SW480 (cell line): ENCODE data around the gene ARL10.
A peak's percentile ranks its signal among the peaks of the same experiment; 100 is the strongest.

ENCODE experiments used
- DNase-seq: peaks from one replicate; pipeline ENCODE4 v3.0.0-alpha.2; 2016; ENCODE audit warnings: low spot score

Gene ARL10, protein sequence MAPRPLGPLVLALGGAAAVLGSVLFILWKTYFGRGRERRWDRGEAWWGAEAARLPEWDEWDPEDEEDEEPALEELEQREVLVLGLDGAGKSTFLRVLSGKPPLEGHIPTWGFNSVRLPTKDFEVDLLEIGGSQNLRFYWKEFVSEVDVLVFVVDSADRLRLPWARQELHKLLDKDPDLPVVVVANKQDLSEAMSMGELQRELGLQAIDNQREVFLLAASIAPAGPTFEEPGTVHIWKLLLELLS

DNA sequence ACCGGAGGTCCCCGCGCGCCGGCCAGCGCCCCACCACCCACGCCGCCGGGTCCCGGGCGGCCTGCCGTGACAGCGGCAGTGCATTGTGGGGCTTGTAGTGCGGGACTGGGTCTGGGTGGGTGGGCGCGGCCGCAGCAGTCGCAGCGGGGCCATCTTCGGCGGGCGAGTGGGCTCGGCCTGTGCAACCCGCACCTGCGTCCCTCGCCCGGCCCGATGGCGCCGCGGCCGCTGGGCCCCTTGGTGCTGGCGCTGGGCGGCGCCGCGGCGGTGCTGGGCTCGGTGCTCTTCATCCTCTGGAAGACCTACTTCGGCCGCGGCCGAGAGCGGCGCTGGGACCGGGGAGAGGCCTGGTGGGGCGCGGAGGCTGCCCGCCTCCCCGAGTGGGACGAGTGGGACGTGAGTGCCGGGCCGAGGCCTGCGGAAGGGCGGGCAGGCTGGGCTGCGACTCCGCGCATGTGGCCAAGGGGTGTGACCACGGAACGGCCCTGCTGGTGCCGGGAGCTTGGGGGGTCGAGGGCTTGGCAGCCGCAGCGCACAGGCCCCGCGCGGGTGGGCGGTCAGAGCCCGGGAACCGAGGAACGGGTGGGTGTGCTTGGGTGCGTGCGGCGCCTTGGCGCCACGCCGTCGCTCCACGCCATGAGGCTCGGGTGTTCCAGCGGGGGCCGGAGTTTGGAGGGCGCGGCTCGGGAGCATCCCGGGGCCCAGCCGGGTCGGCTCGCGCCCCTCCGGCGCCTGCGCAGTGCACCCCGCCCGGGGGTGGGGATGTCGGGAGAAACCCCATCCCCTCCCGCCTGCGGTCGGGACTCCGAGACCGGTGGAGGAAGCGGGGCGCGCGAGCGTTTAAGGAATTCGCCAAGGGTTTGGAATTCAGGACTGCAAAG is at the start of gene ARL10:
TSS of gene ARL10 (plus strand) at position 137 of the 881 bp plus-strand sequence. CDS start at position 214, 77 bp downstream.
- peak; percentile 26 for DNase-seq

DNA sequence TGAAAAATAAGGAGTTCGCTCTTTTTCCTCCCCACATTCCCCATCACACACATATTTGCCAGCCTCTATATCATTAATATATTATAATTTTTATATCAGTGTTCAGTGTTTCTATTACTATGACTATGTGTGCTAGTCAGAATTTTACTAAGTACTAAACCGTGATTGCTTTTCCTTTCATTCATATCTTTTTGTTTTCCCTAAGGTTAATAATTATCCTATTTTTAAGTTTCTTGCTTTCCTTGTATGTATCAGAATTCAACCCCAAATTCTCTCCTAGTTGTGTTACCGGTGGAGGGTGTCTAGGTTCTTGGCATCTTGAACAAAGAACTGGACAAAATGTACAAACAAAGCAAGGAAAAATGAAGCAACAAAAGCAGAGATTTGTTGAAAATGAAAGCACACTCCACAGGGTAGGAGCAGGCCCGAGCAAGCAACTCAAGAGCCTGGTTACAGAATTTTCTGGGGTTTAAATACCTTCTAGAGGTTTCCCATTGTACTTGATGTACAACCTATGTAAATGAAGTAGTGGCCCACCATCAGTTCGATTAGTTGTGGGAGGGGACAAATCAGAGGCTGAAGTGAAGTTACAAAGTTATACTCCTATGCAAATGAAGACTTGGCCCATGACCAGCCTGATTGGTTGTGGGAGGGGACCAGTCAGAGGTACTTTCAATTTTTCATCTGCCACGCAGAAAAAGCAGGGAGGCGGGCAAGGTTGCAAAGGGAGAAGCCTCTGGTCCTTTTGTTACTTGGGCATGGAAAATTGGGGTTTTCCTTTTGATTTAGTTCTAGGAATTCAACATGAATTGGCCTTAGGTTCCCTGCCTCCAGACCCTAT is 47.5 kb upstream of the ARL10 start:
- DNase-seq: no peak

DNA sequence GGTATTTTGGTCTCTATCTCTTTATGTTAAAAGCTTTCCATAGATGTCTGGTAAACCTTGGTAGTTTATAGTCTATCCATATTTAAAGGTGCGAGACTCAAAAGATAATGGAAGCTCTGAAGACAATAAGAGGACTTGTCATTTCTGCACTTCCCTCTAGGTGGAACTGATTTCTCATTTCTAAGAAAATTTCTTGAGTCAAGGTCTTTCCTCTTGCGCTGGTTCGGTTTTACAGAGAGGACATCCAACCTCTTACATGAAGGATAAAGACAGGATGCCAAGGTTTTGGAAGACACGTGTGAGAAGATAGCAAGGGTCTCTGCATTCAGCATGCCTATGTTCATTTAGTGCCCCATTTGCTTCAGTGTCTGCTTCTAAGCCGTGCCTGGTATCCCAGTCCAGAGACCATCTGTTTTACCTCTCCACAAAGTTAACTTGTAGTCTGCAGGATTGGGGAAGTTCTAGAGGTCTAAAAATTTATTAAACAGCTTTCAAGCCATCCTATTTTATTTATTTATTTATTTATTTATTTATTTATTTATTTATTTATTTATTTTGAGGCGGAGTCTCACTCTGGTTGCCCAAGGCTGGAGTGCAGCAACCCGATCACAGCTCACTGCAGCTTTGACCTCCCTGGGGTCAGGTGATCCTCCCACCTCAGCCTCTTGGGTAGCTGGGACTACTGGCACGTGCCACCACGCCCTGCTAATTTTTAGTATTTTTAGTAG is 45.3 kb upstream of the ARL10 start:
- DNase-seq: peak; percentile 35

DNA sequence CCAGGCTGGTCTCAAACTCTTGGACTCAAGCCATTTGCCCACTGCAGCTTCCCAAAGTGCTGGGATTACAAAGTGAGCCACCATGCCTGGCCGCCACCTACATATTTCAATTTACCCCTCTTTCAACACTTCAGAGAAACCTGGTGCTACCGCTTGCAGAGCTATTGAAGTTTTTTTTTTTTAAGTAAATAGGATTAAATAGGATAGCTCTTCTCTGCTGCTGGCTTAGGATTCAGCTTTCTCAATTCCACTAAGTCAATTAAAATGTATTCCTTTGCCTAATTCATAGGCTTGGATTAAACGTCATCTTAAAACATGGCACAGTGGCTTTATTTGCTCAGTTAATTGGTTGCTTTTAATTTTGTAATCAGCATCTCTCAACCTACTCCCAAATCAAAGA is 44.7 kb upstream of the ARL10 start:
- DNase-seq: no peak

- DNase-seq: no peak
Observed at GRCh38 chr5:176334031-176334770, 31.1 kb upstream of the ARL10 start.

- no peak for DNase-seq
Observed at GRCh38 chr5:176337913-176338312, 27.4 kb upstream of the ARL10 start.

DNA sequence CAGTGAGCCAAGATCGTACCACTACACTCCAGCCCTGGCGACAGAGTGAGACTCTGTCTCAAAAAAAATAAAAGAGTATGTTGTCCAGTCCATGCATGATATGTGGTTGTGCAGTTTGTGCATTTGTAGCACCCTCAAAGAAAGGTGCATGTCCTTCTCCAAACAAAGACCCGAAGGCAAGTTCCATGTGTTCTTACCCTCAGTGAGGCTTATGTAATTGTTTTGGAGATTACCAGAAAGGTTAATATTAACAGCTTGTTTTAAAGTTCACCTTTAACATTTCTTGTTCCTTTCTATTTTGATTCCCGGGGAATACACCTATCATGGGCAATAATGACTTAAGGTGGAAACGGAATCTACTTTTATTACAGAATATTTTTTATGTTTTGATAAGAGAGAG is 26.0 kb upstream of the ARL10 start:
- DNase-seq: no peak

DNA sequence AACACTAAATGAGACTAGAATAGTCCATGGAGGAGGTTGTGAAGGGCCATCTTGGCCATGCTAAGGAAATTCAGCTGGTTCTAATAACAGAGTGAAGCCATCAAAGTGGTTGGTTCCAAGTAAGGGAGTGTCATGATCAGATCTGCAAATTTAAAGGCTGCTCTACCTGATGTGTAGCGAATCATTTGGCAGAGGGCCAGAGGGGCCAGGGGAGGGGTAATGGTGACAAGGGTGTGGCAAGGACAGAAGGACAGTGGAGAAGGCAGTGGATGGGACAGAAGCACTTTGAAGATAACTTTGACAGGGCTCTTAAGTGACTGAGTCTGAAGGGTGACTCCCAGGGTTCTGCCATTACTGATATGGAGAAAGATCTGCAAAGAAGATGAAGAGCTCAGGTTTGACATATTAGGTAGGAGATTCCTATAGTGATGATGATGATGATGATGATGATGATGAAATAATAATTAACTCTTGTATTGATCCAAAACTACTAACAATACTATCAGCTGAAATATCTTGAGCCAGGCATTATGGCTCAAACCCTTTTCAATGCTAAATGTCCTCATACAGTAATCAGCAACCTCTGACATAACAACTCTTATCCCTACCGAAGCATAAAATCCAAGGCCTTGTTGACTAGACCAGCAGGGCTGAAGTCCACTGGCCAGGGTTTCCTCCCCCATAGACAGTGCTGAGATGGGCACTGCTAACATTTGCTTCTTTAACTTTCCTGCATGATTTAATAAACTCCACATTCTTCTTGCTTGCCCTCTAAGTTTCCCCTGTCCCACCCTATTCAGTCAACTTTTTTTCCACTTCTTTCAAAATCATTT is 23.7 kb upstream of the ARL10 start:
- DNase-seq: no peak

DNA sequence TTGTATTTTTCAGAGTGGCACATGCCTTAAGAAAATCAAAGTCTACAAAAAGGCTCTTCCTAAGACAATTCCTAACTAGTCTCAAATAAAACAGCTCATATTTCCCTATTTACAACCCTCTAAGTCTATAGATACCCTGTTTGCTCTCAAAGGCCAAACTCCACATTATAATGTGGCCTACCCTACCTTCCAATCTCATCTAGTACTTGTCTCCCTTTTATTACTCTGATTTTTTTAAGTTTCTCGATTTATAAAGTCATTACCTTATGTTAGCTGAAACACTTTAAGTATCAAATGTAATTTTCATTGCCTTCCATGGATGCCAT is 23.2 kb upstream of the ARL10 start:
- DNase-seq: no peak

- no peak for DNase-seq
Observed at GRCh38 chr5:176342766-176343458, 22.4 kb upstream of the ARL10 start.

DNA sequence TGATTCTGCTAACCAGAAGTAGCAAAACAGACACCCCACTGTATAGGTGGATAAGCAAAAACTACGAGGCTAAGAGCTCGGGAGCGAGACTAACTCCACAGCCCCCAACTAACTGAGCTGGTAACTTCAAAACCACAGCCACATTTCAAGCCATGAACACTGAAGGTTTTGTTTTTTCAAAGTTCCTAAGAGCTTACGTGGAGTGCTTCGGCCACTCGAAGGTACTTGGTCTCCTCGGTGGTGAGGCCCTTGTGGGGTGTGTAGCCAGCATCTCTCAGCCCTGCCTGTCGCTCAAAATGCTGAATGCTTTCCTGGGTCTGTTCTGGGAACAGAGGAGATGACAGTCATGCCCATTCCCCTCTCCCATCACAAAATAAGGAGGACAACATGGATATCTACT is 14.9 kb upstream of the ARL10 start:
- no peak for DNase-seq

DNA sequence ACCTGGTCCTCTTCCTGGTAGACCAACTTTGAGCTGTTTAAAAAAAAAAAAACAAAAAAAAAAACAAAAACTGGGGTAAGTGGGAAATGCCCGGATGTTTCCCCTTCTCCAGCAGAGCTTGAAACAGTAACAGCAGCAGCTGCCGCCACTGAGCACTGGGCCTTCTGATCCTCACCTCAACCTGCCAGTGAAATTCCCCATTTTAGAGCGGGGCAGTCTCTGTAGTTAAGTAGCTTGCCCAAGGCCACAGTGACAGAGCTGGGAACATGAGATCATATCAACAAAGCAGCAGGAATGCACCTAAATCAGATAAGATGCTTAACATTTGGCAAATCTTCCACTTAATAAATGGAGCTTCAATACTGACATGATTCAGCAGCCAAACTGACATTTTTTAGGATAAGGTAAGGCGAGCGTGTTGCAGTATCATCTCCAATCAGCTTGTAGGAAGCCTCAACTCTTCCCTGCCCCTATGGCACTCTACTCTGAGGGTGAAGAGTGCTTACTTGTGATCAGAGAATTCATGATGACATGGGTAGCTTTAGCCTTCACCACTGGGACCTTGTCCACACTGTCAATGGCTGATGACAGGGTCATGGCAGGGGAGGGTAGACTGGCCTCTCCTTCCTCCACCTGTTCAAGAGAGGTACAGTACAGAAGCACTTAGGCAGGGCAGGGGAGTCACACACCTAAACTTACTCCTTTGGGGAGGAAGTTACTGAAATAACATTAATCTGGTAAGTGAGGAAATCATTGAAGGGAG is 13.0 kb upstream of the ARL10 start:
- no peak for DNase-seq

DNA sequence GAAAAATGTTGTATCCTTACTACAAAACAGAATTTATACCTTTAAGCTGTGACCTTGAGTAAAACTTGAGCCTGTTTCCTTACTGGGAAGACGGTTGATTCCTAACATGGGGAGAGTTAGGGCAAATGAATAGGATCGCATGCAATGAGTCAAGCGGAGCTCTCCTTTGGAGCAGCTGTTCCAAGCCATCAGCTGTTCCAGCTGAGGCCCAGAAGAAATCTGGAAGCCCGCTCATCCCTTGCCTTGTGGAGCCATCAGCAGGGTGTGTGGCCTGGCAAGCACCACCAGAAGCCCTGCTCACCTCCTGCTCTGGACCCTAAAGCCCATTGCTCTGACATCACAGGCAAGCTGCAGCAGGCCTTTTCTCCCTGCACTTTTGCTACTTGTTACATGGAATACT is 11.8 kb upstream of the ARL10 start:
- DNase-seq: no peak

DNA sequence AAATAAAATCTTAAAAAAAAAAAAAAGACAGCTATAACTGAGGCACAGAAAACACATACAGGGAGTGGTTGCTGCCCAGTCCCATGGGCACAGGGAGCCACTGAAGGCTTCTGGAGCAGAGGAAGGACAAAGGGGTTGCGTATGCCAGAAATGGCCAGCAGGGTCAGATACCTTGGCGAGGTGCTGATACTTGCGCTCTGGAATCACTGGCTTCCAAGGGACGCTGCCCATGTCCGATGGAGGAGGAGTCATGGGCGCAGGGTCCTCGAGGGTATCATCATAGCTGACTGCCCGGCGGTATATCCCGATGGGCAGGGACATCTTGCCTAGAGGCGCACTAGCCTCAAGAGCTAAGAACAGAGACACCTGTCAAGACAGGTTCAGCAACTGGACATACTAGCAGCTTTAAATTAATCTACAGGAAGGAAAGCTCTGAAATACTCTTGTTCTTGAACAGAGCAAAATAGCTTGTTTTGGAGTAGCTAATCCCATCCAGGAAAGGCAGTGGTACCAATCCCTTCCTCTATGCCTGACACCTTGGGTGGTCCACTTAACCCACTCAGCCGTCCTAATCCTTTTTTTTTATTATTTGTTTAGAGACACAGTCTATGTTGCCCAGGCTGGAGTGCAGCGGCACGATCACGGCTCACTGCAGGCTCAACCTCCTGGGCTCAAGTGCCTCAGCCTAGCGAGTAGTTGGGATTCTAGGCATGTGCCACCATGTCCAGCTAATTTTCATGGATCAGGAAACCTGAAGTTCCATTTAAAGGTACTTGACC is 9.7 kb upstream of the ARL10 start:
- no peak for DNase-seq

- no peak for DNase-seq
Observed at GRCh38 chr5:176356179-176356566, 9.1 kb upstream of the ARL10 start.

- peak; percentile 37 for DNase-seq
Observed at GRCh38 chr5:176359658-176360057, 5.6 kb upstream of the ARL10 start.

- DNase-seq: no peak
Observed at GRCh38 chr5:176360894-176361436, 4.3 kb upstream of the ARL10 start.
